ENCODE measurements around the gene STIM1. TPM values are rescaled to one million over a fixed set of nuclear protein-coding genes. Genes with fewer than 3 reads are reported as not detected.
"Not testable (repeated sequence)": the region's sequence is repeated elsewhere in the genome, so short reads cannot be mapped to it uniquely, and the experiment has no call there.

The STIM1 gene
- total RNA-seq, 1 donor from 2014 or later, result 15.7 TPM

DNA sequence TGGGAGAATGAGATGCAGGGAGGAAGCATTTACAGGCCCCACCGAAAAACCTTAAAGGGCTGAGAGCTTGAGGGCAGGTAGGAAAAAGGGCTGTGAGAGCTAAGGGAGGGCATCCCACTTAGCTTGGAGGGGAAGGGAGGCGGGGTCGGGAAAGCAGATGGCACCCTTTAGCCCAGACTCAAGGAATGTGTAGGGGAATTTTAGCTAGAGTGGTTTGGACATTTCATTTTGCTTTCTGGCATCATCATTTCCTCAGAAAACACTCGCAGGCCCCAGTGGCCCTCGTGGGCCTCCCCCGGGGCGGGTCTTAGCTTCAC, 846 bp upstream of the STIM1 start:
- no peak for DNase-seq (ENCODE audit: low read depth in 2 of 2)

DNA sequence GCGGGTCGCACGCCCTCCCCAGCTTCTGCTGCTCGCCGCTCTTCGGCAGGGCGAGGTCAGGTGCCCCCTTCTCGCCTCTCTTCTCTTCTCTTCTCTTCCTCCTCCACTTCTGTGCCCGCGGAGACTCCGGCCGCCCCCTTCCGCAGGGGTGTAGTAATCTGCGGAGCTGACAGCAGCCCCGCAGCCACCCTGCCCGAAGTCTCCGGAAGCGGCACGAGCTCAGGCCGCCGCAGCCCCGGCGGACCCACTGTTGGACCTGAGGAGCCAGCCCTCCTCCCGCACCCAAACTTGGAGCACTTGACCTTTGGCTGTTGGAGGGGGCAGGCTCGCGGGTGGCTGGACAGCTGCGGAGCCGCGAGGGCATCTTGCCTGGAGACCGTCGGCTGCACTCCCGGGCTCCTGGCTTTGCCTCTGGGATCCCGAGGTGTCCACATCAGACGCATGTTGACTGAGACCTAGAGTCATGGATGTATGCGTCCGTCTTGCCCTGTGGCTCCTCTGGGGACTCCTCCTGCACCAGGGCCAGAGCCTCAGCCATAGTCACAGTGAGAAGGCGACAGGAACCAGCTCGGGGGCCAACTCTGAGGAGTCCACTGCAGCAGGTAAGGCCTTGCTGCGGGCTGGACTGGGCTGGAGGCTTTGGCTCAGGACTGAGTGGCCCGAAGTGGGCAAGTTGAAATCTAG, 486 bp downstream of the STIM1 start:
- DNase-seq (ENCODE audit: low read depth in 2 of 2), result no peak

DNA sequence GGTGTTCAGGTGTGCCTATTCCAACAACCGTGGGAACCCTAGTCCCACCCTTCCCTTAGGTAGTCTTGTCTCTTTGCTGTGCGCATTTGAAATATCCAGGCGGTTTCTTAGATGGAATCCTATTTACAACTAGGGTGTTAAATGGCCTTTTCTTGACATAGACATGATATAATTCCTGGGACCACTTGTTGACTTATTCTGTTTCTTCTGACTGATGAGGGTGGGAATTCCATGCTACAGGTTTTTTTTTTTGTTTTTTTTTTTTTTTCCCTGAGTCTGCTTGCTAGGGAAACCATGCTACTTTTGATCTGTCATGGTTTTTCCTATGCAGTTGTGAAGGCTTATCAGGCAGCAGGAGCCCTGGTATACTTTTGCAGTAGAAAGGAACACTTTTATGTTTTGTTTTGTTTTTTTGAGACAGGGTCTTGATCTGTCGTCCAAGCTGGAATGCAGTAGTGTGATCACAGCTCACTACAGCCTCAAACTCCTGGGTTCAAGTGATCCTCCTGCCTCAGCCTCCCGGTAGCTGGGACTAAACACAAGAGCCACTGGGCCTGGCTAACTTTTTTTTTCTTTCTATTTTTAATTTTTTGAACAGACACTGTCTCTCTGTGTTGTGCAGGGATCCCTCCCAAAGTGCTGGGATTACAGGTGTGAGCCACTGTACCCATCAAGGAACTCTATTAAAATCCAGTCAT, 1.5 kb downstream of the STIM1 start:
- DNase-seq (ENCODE audit: low read depth in 2 of 2), result no peak

DNA sequence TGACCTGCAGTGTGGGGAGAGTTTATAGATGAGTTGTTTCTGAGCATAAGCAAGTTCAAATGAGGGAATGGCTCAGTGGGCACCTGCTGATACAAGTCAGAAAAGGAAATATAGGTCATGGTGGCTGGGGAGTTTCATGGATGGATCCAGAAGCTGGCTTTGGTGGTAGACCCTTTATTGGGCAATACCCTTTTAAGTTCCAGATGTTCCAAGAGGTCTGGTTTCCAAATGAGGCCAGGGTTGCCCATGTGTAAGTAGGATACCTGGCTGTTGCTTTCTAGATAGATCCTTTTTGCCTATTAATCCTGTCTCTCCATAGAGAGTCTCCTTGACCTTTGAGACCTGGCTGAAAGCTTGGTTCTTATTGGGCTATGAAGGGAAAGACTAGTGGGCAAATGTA, 2.2 kb downstream of the STIM1 start:
- no peak for DNase-seq (ENCODE audit: low read depth in 2 of 2)

DNA sequence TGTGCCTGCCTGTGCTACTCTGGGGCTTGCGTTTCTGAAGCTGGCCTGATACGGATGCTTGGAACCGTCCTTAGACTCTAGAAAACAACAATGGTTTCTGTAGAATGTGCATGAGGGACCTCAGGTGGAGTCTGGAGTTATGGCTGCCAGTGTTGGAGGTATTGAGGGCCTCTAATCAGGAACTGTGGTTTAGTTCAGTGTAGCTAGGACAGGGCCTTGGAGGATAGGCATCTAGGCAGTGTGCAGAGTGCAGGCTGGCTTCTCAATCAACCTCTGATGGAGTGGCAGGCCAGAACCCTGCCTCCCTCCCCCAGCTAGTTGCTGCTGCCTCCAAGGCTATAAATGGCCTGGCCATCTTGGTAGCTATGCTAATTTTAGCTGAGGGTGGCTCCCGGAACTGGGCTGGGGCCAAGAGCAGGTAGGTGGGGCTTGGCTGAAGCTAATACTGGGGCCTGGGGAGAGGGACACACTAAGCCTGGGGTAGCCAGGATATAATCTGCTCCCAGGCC, 4.0 kb downstream of the STIM1 start:
- no peak for DNase-seq (ENCODE audit: low read depth in 2 of 2)

DNA sequence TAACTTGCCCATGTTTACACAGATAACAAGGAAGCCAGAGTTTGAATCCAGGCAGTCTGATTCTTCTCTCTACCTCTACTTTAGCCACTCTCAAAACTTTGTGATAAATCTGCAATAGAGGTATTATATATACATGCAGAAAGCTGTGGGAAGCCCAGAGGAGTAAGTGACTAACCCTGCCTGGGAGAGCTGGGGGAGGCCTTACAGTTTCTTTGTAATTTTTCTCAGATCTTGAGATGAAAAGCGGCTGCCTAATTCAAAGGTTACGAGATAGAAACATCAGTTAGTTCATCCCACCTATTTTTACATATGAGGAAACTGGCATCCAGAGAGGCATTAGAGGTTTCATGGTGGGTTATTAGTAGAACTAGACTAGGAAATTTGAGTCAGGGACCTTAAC, 4.9 kb downstream of the STIM1 start:
- DNase-seq (ENCODE audit: low read depth in 2 of 2), result no peak

DNA sequence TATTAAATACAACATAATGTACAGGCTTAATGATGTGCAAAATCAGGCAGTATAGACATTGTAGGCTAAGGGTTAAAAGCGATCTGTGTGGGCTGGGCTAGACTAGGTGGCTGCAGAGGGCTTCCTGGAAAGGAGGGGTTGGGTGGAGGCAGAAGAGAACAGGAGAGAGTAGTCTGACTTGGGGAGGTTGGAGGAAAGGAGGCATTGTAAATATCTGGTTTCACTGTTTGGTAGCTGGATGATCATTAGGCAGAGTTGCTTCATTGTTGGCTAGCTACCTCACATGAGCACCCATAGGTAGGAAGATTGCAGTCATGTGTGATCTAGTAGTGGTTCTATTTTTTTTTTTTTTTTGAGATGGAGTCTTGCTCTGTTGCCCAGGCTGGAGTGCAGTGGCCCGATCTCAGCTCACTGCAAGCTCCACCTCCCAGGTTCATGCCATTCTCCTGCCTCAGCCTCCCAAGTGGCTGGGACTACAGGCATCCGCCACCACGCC, 5.5 kb downstream of the STIM1 start:
- not testable (repeated sequence) for DNase-seq (ENCODE audit: low read depth in 2 of 2)

DNA sequence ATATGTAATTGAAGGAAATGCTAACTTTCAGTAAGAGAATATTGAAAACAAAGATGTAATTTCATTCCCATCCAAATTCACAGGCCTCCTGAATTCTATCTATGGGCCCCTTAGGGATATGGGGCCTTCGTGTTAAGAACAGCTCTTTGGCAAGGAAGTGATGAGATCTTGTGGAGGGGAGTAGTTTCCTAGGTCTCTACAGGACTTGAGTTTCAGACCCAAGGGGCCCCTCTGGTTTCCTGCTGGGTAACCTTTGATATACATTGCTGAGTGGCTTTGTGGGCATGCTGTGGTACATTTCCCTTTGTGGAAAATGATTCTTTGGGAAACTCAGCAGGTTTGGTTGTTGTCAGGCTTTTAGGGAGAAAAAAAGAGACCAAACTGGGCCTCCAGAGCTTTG, 6.2 kb downstream of the STIM1 start:
- no peak for DNase-seq (ENCODE audit: low read depth in 2 of 2)

DNA sequence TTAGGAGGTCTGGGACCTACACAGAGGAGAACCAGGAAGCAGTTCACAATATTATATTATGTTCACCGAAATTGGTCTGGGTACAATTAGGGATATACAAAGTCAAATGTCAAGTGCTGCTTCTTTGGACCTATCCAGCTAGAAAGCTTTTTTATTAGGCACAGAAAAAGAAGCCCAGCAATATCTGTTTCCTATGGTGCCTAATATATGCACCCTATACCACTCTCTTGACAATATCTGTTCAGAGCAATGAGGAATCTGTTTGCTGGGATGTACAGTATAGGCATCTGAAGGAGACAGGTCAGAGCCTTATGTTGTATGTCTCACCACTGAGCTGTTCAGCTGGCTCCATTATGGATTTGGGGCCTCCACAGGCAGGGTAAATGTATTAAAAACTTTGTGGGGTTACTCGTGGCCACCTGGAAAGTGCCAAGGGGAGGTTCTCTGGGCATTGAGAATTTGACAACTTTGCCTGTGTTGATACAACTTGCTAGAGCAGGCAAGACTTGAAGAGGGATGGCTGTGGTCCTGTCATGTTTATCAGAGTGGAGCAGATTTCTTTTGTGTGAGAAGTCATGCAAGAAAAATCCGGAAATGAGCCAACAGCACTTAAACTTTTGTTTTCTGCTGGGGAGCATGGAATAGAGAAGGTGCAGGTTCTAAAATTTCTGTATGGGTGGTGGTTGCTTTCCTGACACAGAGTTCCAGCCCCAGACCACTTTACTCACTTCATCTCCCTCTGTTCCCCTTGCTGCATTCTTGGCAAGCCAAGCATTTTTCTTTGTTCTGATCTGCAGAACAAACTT, 10.1 kb downstream of the STIM1 start:
- peak in 1 of 2 donors; percentile 84 for DNase-seq (ENCODE audit: low read depth in 2 of 2)

DNA sequence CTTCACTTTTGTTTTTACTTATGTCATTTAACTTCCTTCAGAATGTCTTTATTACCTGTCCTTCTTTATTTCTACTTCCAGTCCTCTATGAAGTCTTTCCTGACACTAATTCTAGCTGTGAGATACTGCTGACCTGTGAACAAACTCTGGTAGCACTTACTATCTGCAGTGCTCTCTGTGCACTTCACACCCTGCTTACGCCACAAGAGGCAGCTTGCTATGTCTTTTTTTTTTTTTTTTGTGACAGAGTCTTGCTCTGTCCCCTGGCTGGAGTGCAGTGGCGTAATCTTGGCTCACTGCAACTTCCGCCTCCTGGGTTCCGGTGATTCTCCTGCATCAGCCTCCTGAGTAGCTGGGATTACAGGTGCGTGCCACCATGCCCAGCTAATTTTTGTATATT, 10.7 kb downstream of the STIM1 start:
- peak in 1 of 2 donors; percentile 48 for DNase-seq (ENCODE audit: low read depth in 2 of 2)

DNA sequence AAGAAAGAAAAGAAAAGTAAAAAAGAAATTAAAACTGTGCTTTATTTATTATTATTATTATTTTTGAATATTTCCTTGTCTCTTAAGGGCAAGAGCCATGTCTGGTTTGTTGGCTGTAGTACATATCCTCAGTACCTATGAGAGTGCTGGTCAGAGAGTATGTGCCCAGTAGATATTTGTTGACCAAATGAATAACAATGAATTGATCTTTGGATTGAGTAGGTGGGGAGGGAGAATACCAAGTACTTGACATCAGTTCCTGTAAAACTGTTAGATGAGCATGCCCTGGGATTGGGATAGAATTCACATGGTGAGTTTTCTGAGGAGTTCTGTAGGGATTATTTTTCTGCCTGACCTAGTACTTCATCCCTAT, 11.4 kb downstream of the STIM1 start:
- DNase-seq (ENCODE audit: low read depth in 2 of 2), result no peak

DNA sequence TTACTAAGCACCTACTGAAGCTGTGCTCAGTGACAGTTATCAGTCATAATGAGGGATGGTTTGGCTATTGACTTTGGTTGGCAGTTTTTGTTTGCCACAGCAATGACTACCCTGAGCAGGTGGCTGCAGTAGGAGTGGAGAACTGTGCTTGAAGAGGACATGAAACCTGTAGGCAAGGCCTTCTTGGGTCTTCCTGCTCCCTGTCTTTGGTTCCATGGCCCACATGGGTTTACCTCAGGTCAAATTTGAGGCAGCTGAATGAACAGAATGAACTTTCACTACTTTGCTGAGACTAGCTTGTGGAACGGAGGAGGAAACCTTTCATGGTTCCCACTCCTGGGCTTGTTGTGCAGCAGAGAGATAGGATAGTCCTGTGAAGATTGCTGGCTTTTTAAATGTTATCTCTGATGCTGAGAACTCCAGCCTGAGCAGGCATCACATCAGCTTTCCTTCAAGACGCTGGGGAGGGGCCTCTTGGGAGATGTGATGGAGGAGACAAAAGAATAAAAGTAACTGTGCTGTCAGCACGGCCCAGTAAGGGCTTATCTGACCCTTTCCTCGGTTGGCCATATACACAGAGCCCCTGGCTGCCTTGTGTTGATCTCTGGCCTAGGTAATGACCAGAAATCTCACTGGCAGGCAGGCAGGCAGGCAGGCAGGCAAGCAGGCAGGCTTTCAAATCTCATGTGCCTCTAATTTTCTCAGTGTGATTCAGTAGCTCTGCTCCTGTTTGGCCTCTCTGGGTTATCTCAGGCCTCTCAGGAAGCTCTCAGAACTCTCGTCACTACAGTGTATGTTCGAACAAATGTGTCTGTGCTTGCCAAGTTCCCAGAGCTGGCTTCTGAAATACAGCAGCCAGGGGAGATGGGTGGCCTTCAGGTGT, 12.0 kb downstream of the STIM1 start:
- DNase-seq (ENCODE audit: low read depth in 2 of 2), result peak; percentile 72 to 85

DNA sequence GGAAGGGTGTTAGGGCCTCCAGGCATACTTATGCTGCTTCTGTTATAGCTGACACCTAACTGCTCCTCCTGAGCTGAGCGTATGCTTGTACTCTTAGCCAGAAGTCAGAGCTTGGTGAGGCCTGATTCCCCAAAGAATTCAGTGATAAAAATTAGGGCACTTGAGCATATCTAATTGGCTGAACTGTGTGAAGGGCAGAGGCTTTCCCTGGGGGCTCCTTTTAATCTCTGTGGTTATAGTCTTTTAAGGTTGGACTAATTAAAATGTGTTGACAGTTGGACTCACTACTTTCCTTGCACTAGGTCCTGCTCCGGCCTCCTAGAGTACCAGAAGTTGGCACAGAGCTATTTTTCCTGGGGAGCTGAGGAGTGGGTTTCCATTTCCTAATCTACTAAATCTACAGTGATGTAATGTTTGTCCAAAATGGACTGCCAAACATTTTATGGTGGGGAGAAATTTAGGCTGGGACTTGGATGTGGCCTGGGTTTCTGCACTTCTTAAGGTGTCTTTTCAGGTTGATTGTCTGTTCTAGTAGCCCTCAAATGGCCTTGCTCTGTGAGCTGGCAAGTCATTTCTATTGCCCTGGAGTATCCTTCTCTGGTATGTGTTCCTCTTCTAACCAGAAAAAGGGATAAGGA, 18.4 kb downstream of the STIM1 start:
- DNase-seq (ENCODE audit: low read depth in 2 of 2), result no peak

DNA sequence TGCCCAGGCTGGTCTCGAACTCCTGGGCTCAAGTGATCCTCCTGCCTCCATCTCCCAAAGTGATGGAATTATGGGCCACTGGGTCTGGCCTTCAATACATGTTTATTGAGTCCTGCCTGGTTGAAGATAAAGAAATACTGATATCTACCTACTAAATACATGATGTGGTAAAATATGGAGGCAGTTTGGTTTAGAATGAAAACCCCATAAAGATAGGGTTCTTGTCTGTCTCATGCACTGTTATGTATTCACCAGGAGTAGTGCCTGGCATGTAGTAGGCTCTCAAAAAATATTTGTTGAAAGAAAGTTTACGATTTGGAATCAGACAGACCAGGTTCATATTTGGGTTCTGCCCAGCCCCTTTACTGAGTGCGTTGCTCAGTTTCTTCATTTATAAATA, 21.1 kb downstream of the STIM1 start:
- no peak for DNase-seq (ENCODE audit: low read depth in 2 of 2)

DNA sequence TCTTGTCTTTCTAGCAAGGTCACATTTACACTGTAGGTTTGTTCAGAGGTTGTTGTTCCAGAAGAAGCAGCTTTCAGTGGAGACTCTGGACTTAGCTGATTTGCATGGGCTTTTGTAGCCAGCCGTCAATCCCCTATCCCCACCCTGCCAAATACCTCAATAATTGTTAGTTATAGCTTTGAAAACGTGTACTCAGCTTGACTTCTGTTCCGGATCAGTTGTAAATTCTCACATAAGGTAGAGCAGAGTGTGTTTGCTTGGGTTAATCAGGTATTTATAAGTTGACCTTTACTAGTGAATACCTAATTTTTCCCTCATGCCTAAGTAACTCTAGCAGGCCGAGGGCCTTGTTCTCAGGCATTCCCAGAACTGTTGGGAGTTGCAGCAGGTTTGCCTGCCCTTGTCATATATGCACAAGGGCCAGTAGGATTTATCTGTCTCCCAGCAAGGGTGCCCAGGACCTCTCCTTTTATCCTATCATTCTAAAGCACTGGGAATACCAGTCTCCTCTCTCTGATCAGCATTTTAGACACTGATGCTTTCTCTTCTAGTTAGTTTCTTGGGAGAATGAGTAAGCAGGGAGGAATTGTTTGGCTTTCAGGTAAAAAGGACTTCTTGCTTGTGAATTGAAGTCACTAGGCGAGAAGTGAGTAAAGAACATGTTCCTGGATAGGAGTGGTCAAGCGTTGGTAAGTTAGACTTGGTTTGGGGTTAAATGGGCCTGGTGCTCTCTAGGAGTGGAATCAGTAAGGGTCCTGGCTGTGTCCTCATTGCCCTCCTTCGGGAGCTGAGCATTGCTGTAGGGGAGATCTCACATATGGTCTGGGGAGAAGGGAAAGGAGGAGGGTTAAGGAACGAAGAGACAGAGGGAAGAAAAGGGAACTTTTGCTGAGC, 22.1 kb downstream of the STIM1 start:
- no peak for DNase-seq (ENCODE audit: low read depth in 2 of 2)

DNA sequence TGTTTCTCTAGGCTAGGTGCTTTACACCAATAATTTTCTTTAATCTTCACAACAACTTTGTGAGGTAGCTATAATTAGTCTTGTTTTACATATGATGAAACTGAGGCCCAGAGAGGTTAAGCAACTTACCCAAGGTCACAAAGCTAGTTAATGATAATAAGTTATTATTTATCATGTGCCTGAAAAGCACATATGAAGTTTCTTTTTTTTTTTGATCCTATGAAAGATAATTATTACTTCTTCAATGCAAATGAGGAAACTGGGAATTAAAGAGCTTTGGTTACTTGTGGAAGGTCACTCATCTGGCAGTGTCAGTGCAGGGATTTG, 22.8 kb downstream of the STIM1 start:
- no peak for DNase-seq (ENCODE audit: low read depth in 2 of 2)

DNA sequence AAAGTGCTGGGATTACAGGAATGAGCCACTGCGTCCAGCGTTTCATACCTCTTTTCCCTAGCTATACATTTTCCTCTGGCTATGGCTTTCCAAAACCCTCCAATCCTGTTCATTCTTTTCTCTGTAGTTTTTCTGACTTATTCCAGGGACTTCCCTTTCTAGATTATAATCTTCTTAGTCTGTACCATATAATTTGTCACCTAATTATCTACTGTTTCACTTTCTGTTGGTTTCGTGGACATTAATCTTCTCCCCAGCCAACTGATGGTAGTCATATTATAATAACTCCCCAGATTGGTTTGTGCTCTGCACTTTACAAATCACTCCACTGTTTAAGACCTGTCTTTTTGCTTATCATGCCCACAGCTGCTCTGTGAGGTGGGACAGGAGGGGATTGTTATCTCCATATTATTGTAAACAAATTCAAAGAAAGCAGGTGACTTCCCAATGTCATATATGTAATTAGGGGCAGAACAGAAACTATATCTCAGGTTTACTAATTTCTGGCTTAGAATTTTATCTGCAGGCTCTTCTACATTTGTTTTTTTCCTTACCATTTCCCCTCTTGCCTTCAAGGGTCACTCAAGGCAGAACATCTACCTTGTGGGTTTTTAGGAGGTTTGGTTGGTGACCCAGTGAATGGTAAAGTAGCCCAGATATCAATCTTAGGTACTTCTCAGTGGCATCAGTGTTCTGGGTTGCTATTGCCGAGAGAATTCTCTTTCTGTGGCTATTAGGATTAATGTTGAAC, 23.9 kb downstream of the STIM1 start:
- DNase-seq (ENCODE audit: low read depth in 2 of 2), result no peak

DNA sequence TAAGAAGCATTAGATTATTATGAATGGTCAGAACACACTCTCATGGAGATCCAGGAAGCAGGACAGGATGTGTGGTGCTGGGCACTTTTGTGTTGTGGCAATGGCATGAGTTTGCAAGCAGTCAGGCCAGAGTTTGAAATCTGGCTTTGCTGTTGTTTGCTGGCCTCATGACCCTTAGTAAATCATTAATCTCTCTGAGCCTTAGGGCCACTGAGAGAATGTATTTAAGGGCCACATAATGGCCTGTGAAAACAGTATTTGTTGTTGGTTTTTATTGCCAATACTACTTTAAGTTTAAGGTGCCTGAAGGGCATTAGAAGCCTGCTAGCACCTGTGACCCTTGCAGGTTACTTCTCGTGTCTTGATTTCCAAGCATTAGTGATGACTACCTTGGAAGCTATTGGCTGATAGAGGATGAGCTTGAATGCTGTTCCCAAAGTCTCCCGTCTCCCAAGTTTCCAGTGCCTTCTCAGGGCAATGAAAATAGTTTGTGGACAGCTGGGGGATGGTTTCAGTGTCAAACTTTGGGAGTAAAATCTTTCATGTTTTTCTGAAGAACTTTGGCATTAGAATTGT, 24.6 kb downstream of the STIM1 start:
- DNase-seq (ENCODE audit: low read depth in 2 of 2), result peak; percentile 54 to 69

DNA sequence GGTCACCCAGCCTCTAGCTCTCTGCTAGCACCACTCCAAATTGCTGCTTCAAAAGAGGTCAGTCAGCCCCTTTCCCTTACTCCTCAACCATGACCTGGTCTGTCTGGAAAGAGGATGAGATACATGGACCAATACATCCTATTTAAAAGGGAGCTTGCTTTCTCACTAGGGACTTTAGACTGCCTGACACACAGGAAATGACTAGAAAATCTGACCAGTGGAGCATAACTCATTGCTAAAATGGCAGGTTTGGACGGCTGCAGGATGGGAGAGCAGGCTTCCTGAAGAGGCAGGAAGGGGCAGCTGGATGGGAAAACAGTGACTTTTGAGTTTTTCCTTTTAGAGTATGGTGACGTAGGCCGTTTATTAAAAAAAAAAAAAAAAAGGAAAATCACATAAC, 25.3 kb downstream of the STIM1 start:
- peak; percentile 54 to 73 for DNase-seq (ENCODE audit: low read depth in 2 of 2)

Measured in dermis microvascular lymphatic vessel endothelial cell (primary cell).